Lower lobe of right lung (tissue), 2 donors: ENCODE results near the gene DEPDC5. TPM values are rescaled to one million over a fixed set of nuclear protein-coding genes. Genes with fewer than 3 reads are reported as not detected.

ENCODE experiments used
- ATAC-seq, 2 donors: fragments of 200-7000 bp; cut with Tn5 transposase; one replicate each; pipeline ENCODE4 v1.9.1; 2020 to 2022; ENCODE audit warnings: mild to moderate bottlenecking in 2 of 2, moderate library complexity in 2 of 2
- DNase-seq: peaks from one replicate; pipeline ENCODE4 v3.0.0-alpha.2; 2020
- H3K27ac ChIP-seq: fragments of 200-600 bp; one replicate; pipeline ENCODE4 v1.8.0; 2022
- H3K27me3 ChIP-seq: fragments of 200-600 bp; one replicate; pipeline ENCODE4 v1.8.0; 2022; ENCODE audit warnings: low read depth
- H3K36me3 ChIP-seq: fragments of 200-600 bp; one replicate; pipeline ENCODE4 v1.8.0; 2022; ENCODE audit warnings: mild to moderate bottlenecking
- H3K4me1 ChIP-seq: fragments of 200-600 bp; one replicate; pipeline ENCODE4 v1.8.0; 2022
- H3K4me3 ChIP-seq: fragments of 200-600 bp; one replicate; pipeline ENCODE4 v1.8.0; 2022; ENCODE audit warnings: mild to moderate bottlenecking
- H3K9me3 ChIP-seq: fragments of 200-600 bp; one replicate; pipeline ENCODE4 v1.8.0; 2022
- CTCF ChIP-seq: fragments of 200-600 bp; IDR thresholded peaks from one replicate; pipeline ENCODE4 v1.8.0; 2022; ENCODE audit warnings: antibody characterized with exemption, mild to moderate bottlenecking
- intact Hi-C: fragments of 100-400 bp; cut with DNase I; formaldehyde crosslinking; loops from one replicate; pipeline ENCODE4 v1.11.0; 2022
- total RNA-seq: library from RNA; stranded (reverse); fragmentation: NEBNext Ultra II Directional; extraction: Animal tissue kit (Norgen Biotek cat#: 25700); gene quantifications from one replicate; pipeline ENCODE4 v1.2.1, GENCODE V29; 2021
- donor health status: DM: no; HTN: yes; CAD: no; lungs with severe emphysema.

Gene DEPDC5
- total RNA-seq, 1 donor from 2014 or later = 29.0 TPM

GRCh38 chr22:31943978-31944699 is 190.3 kb downstream of the DEPDC5 start, which contains the start of gene YWHAH:
YWHAH (plus strand) TSS chr22:31944535; CDS start chr22:31944734, 199 bp downstream.
- peak within 1 kb of the TSS; percentile 96 for H3K27ac ChIP-seq
- H3K9me3 ChIP-seq = no peaks in the 10 kb centered on the region
- peaks cover 41% of the 10 kb centered on the region for H3K4me1 ChIP-seq
- DNase-seq = peak; percentile 96
- H3K4me3 ChIP-seq = peak within 1 kb of the TSS; percentile 92
- ATAC-seq = peak; percentile 93 to 98
- no peaks in the 10 kb centered on the region for H3K27me3 ChIP-seq
- no peak for TF ChIP-seq CTCF
- peaks cover 13% of the 10 kb centered on the region for H3K36me3 ChIP-seq
- intact Hi-C loops = loop anchor here (10.0 kb wide), 1 partner anchor 69 kb away; no protein-coding TSS in a partner anchor

- intact Hi-C loops = loop anchor here (10.0 kb wide), 1 partner anchor 70 kb away; no protein-coding TSS in a partner anchor
- peaks cover 47% of the 10 kb centered on the region for H3K4me1 ChIP-seq
- ATAC-seq (peak; percentile 41 to 61), DNase-seq (peak; percentile 49)
- peak overlapping the region; percentile 92 for H3K4me3 ChIP-seq
- no peaks in the 10 kb centered on the region for H3K9me3 ChIP-seq
- H3K36me3 ChIP-seq = peaks cover 19% of the 10 kb centered on the region
- no peak for TF ChIP-seq CTCF
- no peaks in the 10 kb centered on the region for H3K27me3 ChIP-seq
- peak overlapping the region; percentile 96 for H3K27ac ChIP-seq
Measured at GRCh38 chr22:31944700-31945442, 191.1 kb downstream of the DEPDC5 start.

GRCh38 chr22:31945443-31945855 is 191.6 kb downstream of the DEPDC5 start:
- peak overlapping the region; percentile 96 for H3K27ac ChIP-seq
- intact Hi-C loops = loop anchor here (10.0 kb wide), 1 partner anchor 71 kb away; no protein-coding TSS in a partner anchor
- peaks cover 23% of the 10 kb centered on the region for H3K36me3 ChIP-seq
- no peak for DNase-seq
- H3K9me3 ChIP-seq = no peaks in the 10 kb centered on the region
- peaks cover 51% of the 10 kb centered on the region for H3K4me1 ChIP-seq
- TF ChIP-seq CTCF = no peak
- no peaks in the 10 kb centered on the region for H3K27me3 ChIP-seq
- H3K4me3 ChIP-seq = peak overlapping the region; percentile 92
- no peak for ATAC-seq

GRCh38 chr22:31945971-31946680 is 192.3 kb downstream of the DEPDC5 start:
- no peak for ATAC-seq
- H3K27ac ChIP-seq = peak overlapping the region; percentile 96
- peak overlapping the region; percentile 92 for H3K4me3 ChIP-seq
- no peak for DNase-seq
- TF ChIP-seq CTCF = no peak
- intact Hi-C loops = loop anchor here (10.0 kb wide), 1 partner anchor 71 kb away; no protein-coding TSS in a partner anchor
- peaks cover 58% of the 10 kb centered on the region for H3K4me1 ChIP-seq
- peaks cover 28% of the 10 kb centered on the region for H3K36me3 ChIP-seq
- no peaks in the 10 kb centered on the region for H3K9me3 ChIP-seq
- H3K27me3 ChIP-seq = no peaks in the 10 kb centered on the region

- ATAC-seq = no peak
- DNase-seq = no peak
- H3K27me3 ChIP-seq = no peaks in the 10 kb centered on the region
- H3K4me1 ChIP-seq = peaks cover 69% of the 10 kb centered on the region
- intact Hi-C loops = loop anchor here (10.0 kb wide), 1 partner anchor 72 kb away; no protein-coding TSS in a partner anchor
- H3K4me3 ChIP-seq = no peak overlapping the region
- no peak overlapping the region for H3K27ac ChIP-seq
- no peaks in the 10 kb centered on the region for H3K9me3 ChIP-seq
- peaks cover 28% of the 10 kb centered on the region for H3K36me3 ChIP-seq
- TF ChIP-seq CTCF = peak; percentile 49
Measured at GRCh38 chr22:31947296-31947695, 193.5 kb downstream of the DEPDC5 start.
